WTC11 (cell line): ENCODE measurements around the gene KRT27. TPM values are rescaled to one million over a fixed set of nuclear protein-coding genes. Genes with fewer than 3 reads are reported as not detected.

Source experiments
- ATAC-seq: fragments of 200-7000 bp; cut with Tn5 transposase; 2 replicates; pipeline ENCODE4 v1.10.0; 2021; ENCODE audit warnings: mild to moderate bottlenecking, moderate library complexity
- CTCF ChIA-PET: fragments of 300-600 bp; sonication (Branson Sonifier 250); formaldehyde crosslinking; loops from one replicate; lab custom pipeline; 2021; ENCODE audit warnings: antibody characterized with exemption; lab: Charles Lee
- POLR2A ChIA-PET: fragments of 350-600 bp; sonication (Branson Sonifier 250); formaldehyde crosslinking; loops from one replicate; lab custom pipeline; 2021; ENCODE audit warnings: antibody characterized with exemption; lab: Charles Lee
- DNase-seq: peaks from one replicate; pipeline ENCODE4 v3.0.0; 2021; ENCODE audit warnings: low spot score
- H3K27ac Mint-ChIP-seq: 2 replicates; pipeline ENCODE4 v1.8.0; 2021; ENCODE audit warnings: mixed read lengths
- H3K27me3 Mint-ChIP-seq: 2 replicates; pipeline ENCODE4 v1.8.0; 2021; ENCODE audit warnings: low read depth, mild to moderate bottlenecking, moderate library complexity, mixed read lengths
- H3K36me3 Mint-ChIP-seq: 2 replicates; pipeline ENCODE4 v1.8.0; 2021; ENCODE audit warnings: mixed read lengths
- H3K4me1 Mint-ChIP-seq: 2 replicates; pipeline ENCODE4 v1.8.0; 2022; ENCODE audit warnings: mixed read lengths
- H3K4me3 Mint-ChIP-seq: 2 replicates; pipeline ENCODE4 v1.8.0; 2021; ENCODE audit warnings: mild to moderate bottlenecking, moderate library complexity, mixed read lengths
- H3K9me3 Mint-ChIP-seq: 2 replicates; pipeline ENCODE4 v1.8.0; 2021; ENCODE audit warnings: mixed read lengths
- ELF4 ChIP-seq: sonication (generic); formaldehyde crosslinking; IDR thresholded peaks from 2 replicates; pipeline ENCODE4 v1.8.1; 2022; ENCODE audit warnings: low read depth, mild to moderate bottlenecking, moderate library complexity, missing genetic modification reagents
- FOXK1 ChIP-seq: sonication (generic); formaldehyde crosslinking; IDR thresholded peaks from 2 replicates; pipeline ENCODE4 v1.8.0; 2022; ENCODE audit warnings: mild to moderate bottlenecking, moderate library complexity, missing genetic modification reagents
- MXD4 ChIP-seq: fragments of 250-450 bp; sonication (Bioruptor Pico); IDR thresholded peaks from 2 replicates; pipeline ENCODE4 v1.8.0; 2021; ENCODE audit warnings: mild to moderate bottlenecking, moderate library complexity, borderline replicate concordance
- NFYB ChIP-seq: sonication (generic); formaldehyde crosslinking; conservative IDR thresholded peaks from 2 replicates; pipeline ENCODE4 v1.8.0; 2022; ENCODE audit warnings: low read depth, missing genetic modification reagents
- NR1H2 ChIP-seq: sonication (generic); formaldehyde crosslinking; IDR thresholded peaks from 2 replicates; pipeline ENCODE4 v1.9.0; 2021; ENCODE audit warnings: mild to moderate bottlenecking, moderate library complexity, missing genetic modification reagents
- OVOL2 ChIP-seq: fragments of 250-450 bp; sonication (Bioruptor Pico); IDR thresholded peaks from 2 replicates; pipeline ENCODE4 v1.9.0; 2021; ENCODE audit warnings: mild to moderate bottlenecking, borderline replicate concordance
- PRRX2 ChIP-seq: fragments of 250-450 bp; sonication (Bioruptor Pico); IDR thresholded peaks from 2 replicates; pipeline ENCODE4 v1.8.0; 2021; ENCODE audit warnings: mild to moderate bottlenecking
- SOX15 ChIP-seq: fragments of 250-450 bp; sonication (Bioruptor Pico); IDR thresholded peaks from 2 replicates; pipeline ENCODE4 v1.9.0; 2021; ENCODE audit warnings: mild to moderate bottlenecking
- TEAD1 ChIP-seq: sonication (generic); formaldehyde crosslinking; IDR thresholded peaks from 2 replicates; pipeline ENCODE4 v1.8.0; 2022; ENCODE audit warnings: mild to moderate bottlenecking, missing genetic modification reagents
- TP53 ChIP-seq: sonication (generic); formaldehyde crosslinking; IDR thresholded peaks from 2 replicates; pipeline ENCODE4 v1.8.1; 2023; ENCODE audit warnings: mild to moderate bottlenecking, missing genetic modification reagents
- ZBTB21 ChIP-seq: sonication (generic); formaldehyde crosslinking; IDR thresholded peaks from 2 replicates; pipeline ENCODE4 v1.8.1; 2023; ENCODE audit warnings: mild to moderate bottlenecking, missing genetic modification reagents, borderline replicate concordance
- ZNF263 ChIP-seq: sonication (generic); formaldehyde crosslinking; IDR thresholded peaks from 2 replicates; pipeline ENCODE4 v1.8.1; 2022; ENCODE audit warnings: low read depth, mild to moderate bottlenecking, moderate library complexity, missing genetic modification reagents
- ZNF671 ChIP-seq: fragments of 250-450 bp; sonication (Bioruptor Pico); IDR thresholded peaks from 2 replicates; pipeline ENCODE4 v1.8.0; 2021; ENCODE audit warnings: mild to moderate bottlenecking
- total RNA-seq: library from RNA; stranded (reverse); gene quantifications from 3 replicates; pipeline ENCODE4 v1.2.3, GENCODE V29; 2021
- TF ChIP-seq, protein P1 (sequence below): sonication (generic); formaldehyde crosslinking; conservative IDR thresholded peaks from 2 replicates; pipeline ENCODE4 v1.8.1; 2023; ENCODE audit warnings: mild to moderate bottlenecking, low read depth, missing genetic modification reagents, moderate library complexity
- TF ChIP-seq, protein P2 (sequence below): sonication (generic); formaldehyde crosslinking; IDR thresholded peaks from 2 replicates; pipeline ENCODE4 v1.8.0; 2022; ENCODE audit warnings: mild to moderate bottlenecking, missing genetic modification reagents
- TF ChIP-seq, protein P3 (sequence below): fragments of 250-450 bp; sonication (Bioruptor Pico); IDR thresholded peaks from 2 replicates; pipeline ENCODE4 v1.9.0; 2021; ENCODE audit warnings: mild to moderate bottlenecking
- TF ChIP-seq, protein P4 (sequence below): sonication (generic); formaldehyde crosslinking; IDR thresholded peaks from 2 replicates; pipeline ENCODE4 v1.8.1; 2023; ENCODE audit warnings: mild to moderate bottlenecking, missing genetic modification reagents
- TF ChIP-seq, protein P5 (sequence below): sonication (generic); formaldehyde crosslinking; IDR thresholded peaks from 2 replicates; pipeline ENCODE4 v1.8.1; 2022; ENCODE audit warnings: mild to moderate bottlenecking, moderate library complexity, missing genetic modification reagents
- TF ChIP-seq, protein P6 (sequence below): sonication (generic); formaldehyde crosslinking; IDR thresholded peaks from 2 replicates; pipeline ENCODE4 v1.8.1; 2023; ENCODE audit warnings: mild to moderate bottlenecking, moderate library complexity, missing genetic modification reagents
- TF ChIP-seq, protein P7 (sequence below): sonication (generic); formaldehyde crosslinking; IDR thresholded peaks from 2 replicates; pipeline ENCODE4 v1.8.1; 2022; ENCODE audit warnings: low read depth, missing genetic modification reagents, borderline replicate concordance

The KRT27 gene
- total RNA-seq, 1 experiment from 2014 or later: not detected

DNA sequence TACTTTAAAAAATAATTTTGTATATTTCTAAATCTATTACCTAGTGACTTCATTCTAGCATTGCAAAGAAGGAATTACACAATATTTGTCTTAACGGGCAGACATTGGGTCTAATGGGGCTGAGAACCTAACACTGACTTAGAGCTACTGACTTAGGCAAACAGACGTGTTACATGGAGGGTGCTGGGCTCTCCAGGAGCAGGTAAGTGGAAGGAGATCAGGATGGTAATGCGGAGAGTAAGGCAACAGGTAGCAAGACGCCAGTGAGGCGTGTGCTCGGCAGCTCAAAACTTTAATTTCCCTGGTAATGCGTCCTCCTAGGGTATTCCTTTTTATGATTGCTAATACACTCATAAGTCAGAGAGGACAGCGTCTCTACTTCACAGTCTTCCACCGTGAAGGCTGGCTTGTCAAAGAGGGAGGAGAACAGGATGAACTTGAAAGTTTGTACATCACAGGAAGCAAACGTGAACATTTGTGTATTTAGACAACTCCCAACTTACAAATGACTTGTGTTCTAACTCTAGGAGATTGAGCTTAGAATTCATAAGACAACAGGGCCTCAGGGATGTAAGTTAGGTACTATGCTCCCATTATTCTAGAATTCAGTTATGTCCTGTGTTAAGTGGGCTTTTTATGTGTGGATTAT lies 12.8 kb upstream of the KRT27 start:
- ATAC-seq (no peak), DNase-seq (no peak)
- Mint-ChIP-seq H3K9me3 (no peaks in the 10 kb centered on the region), H3K27me3 (peaks cover 9% of the 10 kb centered on the region), H3K27ac (no peak overlapping the region), H3K4me1 (no peaks in the 10 kb centered on the region), H3K4me3 (no peak overlapping the region)
- POLR2A ChIA-PET: no interaction called here
- TF ChIP-seq, protein P1, sequence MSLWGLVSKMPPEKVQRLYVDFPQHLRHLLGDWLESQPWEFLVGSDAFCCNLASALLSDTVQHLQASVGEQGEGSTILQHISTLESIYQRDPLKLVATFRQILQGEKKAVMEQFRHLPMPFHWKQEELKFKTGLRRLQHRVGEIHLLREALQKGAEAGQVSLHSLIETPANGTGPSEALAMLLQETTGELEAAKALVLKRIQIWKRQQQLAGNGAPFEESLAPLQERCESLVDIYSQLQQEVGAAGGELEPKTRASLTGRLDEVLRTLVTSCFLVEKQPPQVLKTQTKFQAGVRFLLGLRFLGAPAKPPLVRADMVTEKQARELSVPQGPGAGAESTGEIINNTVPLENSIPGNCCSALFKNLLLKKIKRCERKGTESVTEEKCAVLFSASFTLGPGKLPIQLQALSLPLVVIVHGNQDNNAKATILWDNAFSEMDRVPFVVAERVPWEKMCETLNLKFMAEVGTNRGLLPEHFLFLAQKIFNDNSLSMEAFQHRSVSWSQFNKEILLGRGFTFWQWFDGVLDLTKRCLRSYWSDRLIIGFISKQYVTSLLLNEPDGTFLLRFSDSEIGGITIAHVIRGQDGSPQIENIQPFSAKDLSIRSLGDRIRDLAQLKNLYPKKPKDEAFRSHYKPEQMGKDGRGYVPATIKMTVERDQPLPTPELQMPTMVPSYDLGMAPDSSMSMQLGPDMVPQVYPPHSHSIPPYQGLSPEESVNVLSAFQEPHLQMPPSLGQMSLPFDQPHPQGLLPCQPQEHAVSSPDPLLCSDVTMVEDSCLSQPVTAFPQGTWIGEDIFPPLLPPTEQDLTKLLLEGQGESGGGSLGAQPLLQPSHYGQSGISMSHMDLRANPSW (CRISPR knock-in tag): no peak
- no peak for TF ChIP-seq TP53
- TF ChIP-seq, protein P2, sequence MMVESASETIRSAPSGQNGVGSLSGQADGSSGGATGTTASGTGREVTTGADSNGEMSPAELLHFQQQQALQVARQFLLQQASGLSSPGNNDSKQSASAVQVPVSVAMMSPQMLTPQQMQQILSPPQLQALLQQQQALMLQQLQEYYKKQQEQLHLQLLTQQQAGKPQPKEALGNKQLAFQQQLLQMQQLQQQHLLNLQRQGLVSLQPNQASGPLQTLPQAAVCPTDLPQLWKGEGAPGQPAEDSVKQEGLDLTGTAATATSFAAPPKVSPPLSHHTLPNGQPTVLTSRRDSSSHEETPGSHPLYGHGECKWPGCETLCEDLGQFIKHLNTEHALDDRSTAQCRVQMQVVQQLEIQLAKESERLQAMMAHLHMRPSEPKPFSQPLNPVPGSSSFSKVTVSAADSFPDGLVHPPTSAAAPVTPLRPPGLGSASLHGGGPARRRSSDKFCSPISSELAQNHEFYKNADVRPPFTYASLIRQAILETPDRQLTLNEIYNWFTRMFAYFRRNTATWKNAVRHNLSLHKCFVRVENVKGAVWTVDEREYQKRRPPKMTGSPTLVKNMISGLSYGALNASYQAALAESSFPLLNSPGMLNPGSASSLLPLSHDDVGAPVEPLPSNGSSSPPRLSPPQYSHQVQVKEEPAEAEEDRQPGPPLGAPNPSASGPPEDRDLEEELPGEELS (CRISPR knock-in tag): no peak
- TF ChIP-seq, all 79 proteins: peak for 0
- CTCF ChIA-PET: interaction anchor here (0.5 to 1.5 kb wide), 2 partner anchors 9 to 555 kb away, joined by 4 read pairs; no protein-coding TSS in a partner anchor
- no peaks in the 10 kb centered on the region for H3K36me3 Mint-ChIP-seq

DNA sequence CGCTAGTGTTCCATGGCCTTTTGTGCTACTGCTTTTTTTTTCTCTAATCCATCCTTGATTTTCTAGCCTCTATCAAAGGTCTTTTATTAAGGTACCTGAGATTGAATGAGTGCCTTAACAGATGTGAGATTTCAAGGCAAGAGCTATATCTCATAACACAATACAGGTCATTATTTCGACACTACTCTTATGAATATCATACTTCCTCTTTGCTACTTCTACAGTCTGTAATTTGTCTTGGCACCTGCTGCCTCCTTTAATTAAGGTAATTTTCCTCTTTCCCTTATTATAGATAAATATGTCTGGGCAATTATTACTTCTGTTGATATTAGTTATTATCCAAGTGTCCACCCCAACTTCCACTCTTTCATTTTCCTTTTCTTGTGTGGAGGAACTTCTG lies 12.1 kb upstream of the KRT27 start:
- H3K27me3 Mint-ChIP-seq: peaks cover 8% of the 10 kb centered on the region

DNA sequence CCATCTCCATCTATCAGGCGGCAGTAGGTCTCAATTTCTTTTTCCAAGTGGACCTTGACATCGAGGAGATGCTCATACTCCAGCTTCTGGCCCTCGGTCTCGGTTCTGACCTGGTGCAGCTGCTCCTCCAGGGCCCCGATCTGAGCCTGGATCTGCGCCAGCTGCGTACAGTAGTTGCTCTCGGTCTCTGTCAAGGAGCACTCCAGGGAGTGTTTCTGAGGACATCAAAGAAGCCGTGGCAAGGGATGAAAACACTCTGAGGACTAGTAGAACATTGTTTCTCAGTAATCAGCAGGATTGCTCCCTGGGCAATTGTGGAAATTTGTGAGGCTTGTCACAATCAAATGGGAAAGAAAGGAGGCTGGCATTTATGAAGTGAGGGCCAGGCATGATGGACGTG lies 11.5 kb upstream of the KRT27 start:
- ChIA-PET POLR2A (no interaction called here), CTCF (interaction anchor here (0.5 to 3.6 kb wide), 3 partner anchors 10 to 177 kb away, joined by 3 to 28 read pairs (median 4); no protein-coding TSS in a partner anchor)
- ATAC-seq (no peak), DNase-seq (no peak)
- TF ChIP-seq, protein P3, sequence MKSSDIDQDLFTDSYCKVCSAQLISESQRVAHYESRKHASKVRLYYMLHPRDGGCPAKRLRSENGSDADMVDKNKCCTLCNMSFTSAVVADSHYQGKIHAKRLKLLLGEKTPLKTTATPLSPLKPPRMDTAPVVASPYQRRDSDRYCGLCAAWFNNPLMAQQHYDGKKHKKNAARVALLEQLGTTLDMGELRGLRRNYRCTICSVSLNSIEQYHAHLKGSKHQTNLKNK (CRISPR knock-in tag): no peak
- TF ChIP-seq PRRX2 (CRISPR knock-in tag): no peak
- TF ChIP-seq SOX15: no peak
- TF ChIP-seq OVOL2 (CRISPR knock-in tag): no peak
- no peak for TF ChIP-seq ZBTB21 (CRISPR knock-in tag)
- TF ChIP-seq ZNF671: no peak
- no peak for TF ChIP-seq TP53
- TF ChIP-seq, protein P4, sequence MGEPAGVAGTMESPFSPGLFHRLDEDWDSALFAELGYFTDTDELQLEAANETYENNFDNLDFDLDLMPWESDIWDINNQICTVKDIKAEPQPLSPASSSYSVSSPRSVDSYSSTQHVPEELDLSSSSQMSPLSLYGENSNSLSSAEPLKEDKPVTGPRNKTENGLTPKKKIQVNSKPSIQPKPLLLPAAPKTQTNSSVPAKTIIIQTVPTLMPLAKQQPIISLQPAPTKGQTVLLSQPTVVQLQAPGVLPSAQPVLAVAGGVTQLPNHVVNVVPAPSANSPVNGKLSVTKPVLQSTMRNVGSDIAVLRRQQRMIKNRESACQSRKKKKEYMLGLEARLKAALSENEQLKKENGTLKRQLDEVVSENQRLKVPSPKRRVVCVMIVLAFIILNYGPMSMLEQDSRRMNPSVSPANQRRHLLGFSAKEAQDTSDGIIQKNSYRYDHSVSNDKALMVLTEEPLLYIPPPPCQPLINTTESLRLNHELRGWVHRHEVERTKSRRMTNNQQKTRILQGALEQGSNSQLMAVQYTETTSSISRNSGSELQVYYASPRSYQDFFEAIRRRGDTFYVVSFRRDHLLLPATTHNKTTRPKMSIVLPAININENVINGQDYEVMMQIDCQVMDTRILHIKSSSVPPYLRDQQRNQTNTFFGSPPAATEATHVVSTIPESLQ (CRISPR knock-in tag): no peak
- H3K27ac Mint-ChIP-seq: no peak overlapping the region
- no peak overlapping the region for H3K4me3 Mint-ChIP-seq
- no peaks in the 10 kb centered on the region for H3K9me3 Mint-ChIP-seq
- no peaks in the 10 kb centered on the region for H3K36me3 Mint-ChIP-seq
- peaks cover 6% of the 10 kb centered on the region for H3K27me3 Mint-ChIP-seq
- H3K4me1 Mint-ChIP-seq: no peaks in the 10 kb centered on the region

More for the DNA sequence above, 12.1 kb upstream of the KRT27 start:
- H3K9me3 Mint-ChIP-seq: no peaks in the 10 kb centered on the region
- no peak overlapping the region for H3K4me3 Mint-ChIP-seq
- no peak for DNase-seq
- no peak for ATAC-seq
- no peaks in the 10 kb centered on the region for H3K36me3 Mint-ChIP-seq
- TF ChIP-seq TEAD1 (CRISPR knock-in tag): no peak
- TF ChIP-seq, protein P5, sequence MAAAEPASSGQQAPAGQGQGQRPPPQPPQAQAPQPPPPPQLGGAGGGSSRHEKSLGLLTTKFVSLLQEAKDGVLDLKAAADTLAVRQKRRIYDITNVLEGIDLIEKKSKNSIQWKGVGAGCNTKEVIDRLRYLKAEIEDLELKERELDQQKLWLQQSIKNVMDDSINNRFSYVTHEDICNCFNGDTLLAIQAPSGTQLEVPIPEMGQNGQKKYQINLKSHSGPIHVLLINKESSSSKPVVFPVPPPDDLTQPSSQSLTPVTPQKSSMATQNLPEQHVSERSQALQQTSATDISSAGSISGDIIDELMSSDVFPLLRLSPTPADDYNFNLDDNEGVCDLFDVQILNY (CRISPR knock-in tag): no peak
- no peak for TF ChIP-seq FOXK1
- TF ChIP-seq NR1H2 (CRISPR knock-in tag): no peak
- TF ChIP-seq ZNF263 (CRISPR knock-in tag): no peak
- no peak for TF ChIP-seq ELF4 (CRISPR knock-in tag)
- TF ChIP-seq, protein P6, sequence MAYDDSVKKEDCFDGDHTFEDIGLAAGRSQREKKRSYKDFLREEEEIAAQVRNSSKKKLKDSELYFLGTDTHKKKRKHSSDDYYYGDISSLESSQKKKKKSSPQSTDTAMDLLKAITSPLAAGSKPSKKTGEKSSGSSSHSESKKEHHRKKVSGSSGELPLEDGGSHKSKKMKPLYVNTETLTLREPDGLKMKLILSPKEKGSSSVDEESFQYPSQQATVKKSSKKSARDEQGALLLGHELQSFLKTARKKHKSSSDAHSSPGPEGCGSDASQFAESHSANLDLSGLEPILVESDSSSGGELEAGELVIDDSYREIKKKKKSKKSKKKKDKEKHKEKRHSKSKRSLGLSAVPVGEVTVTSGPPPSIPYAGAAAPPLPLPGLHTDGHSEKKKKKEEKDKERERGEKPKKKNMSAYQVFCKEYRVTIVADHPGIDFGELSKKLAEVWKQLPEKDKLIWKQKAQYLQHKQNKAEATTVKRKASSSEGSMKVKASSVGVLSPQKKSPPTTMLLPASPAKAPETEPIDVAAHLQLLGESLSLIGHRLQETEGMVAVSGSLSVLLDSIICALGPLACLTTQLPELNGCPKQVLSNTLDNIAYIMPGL (CRISPR knock-in tag): no peak
- no peak for TF ChIP-seq NFYB (CRISPR knock-in tag)
- no peak for TF ChIP-seq MXD4 (CRISPR knock-in tag)
- TF ChIP-seq, protein P7, sequence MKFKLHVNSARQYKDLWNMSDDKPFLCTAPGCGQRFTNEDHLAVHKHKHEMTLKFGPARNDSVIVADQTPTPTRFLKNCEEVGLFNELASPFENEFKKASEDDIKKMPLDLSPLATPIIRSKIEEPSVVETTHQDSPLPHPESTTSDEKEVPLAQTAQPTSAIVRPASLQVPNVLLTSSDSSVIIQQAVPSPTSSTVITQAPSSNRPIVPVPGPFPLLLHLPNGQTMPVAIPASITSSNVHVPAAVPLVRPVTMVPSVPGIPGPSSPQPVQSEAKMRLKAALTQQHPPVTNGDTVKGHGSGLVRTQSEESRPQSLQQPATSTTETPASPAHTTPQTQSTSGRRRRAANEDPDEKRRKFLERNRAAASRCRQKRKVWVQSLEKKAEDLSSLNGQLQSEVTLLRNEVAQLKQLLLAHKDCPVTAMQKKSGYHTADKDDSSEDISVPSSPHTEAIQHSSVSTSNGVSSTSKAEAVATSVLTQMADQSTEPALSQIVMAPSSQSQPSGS (CRISPR knock-in tag): no peak
- ChIA-PET POLR2A (no interaction called here), CTCF (interaction anchor here (1.5 kb wide), 1 partner anchor 9 kb away, joined by 4 read pairs; no protein-coding TSS in a partner anchor)
- H3K27ac Mint-ChIP-seq: no peak overlapping the region
- H3K4me1 Mint-ChIP-seq: no peaks in the 10 kb centered on the region
